SK-N-SH (cell line): Measurements from ENCODE around the gene MAP6. TPM values are rescaled to one million over a fixed set of nuclear protein-coding genes. Genes with fewer than 3 reads are reported as not detected.

ENCODE experiments used
- CTCF ChIA-PET: fragments of 300-600, 350-600 bp; formaldehyde crosslinking; extraction: SDS; loops from one replicate; lab custom pipeline; 2021; lab: Yijun Ruan, JAX
- POLR2A ChIA-PET: fragments of 350-600 bp; sonication (Branson Sonifier 250); formaldehyde crosslinking; extraction: SDS; loops from one replicate; lab custom pipeline; 2020; ENCODE audit warnings: antibody characterized with exemption, inconsistent platforms; lab: Yijun Ruan, JAX
- DNase-seq: peaks from one replicate; pipeline ENCODE4 v3.0.0; 2012
- H2AFZ ChIP-seq: fragments of 200-600 bp; sonication (generic); 2 replicates; pipeline ENCODE4 v1.8.1; 2016; ENCODE audit warnings: antibody characterized with exemption, mild to moderate bottlenecking, low read depth
- H3F3A ChIP-seq: fragments of 200-600 bp; sonication (generic); replicated peaks from 2 replicates; pipeline ENCODE3; 2016; ENCODE audit warnings: antibody characterized with exemption, mild to moderate bottlenecking; ENCODE audit not compliant: insufficient read depth
- H3K27ac ChIP-seq, 2 experiments: fragments of 200-500 bp in 1 of 2; fragments of 200-600 bp in 1 of 2; sonication (Bioruptor generic) in 1 of 2; sonication (generic), shearing (Covaris generic) in 1 of 2; 2 replicates each; pipeline versions ENCODE4 v1.5.1 to v1.6.1; 2014 to 2016; ENCODE audit warnings: low read depth in 2 of 2, inconsistent platforms in 1 of 2, low read length in 1 of 2, mild to moderate bottlenecking in 1 of 2, mixed read lengths in 1 of 2
- H3K27me3 ChIP-seq: fragments of 200-600 bp; sonication (generic), shearing (Covaris generic); 2 replicates; pipeline ENCODE4 v1.6.1; 2016; ENCODE audit warnings: mixed run types; ENCODE audit not compliant: insufficient read depth
- H3K36me3 ChIP-seq, 2 experiments: fragments of 200-500 bp in 1 of 2; fragments of 200-600 bp in 1 of 2; sonication (Bioruptor generic) in 1 of 2; sonication (generic) in 1 of 2; replicated peaks in 1 of 2; 2 replicates each; pipeline versions ENCODE3 to v1.5.1; 2014 to 2016; ENCODE audit warnings: low read length in 1 of 2, mild to moderate bottlenecking in 1 of 2; ENCODE audit not compliant: insufficient read depth in 2 of 2, control insufficient read depth in 1 of 2
- H3K4me1 ChIP-seq, 2 experiments: fragments of 200-500 bp in 1 of 2; fragments of 200-600 bp in 1 of 2; sonication (Bioruptor generic) in 1 of 2; sonication (generic), shearing (Covaris generic) in 1 of 2; 2 replicates each; pipeline versions ENCODE4 v1.5.1 to v1.6.1; 2014 to 2016; ENCODE audit warnings: low read depth in 1 of 2, low read length in 1 of 2, mixed run types in 1 of 2; ENCODE audit not compliant: insufficient read depth in 2 of 2, control insufficient read depth in 1 of 2
- H3K4me2 ChIP-seq: fragments of 200-600 bp; sonication (generic), shearing (Covaris generic); 2 replicates; pipeline ENCODE4 v1.6.1; 2017; ENCODE audit warnings: mixed run types
- H3K4me3 ChIP-seq, 2 experiments: fragments of 200-500 bp in 1 of 2; fragments of 200-600 bp in 1 of 2; sonication (Bioruptor generic) in 1 of 2; sonication (generic), shearing (Covaris generic) in 1 of 2; 2 replicates each; pipeline versions ENCODE4 v1.5.1 to v1.8.1; 2014 to 2016; ENCODE audit warnings: low read depth in 2 of 2, inconsistent platforms in 1 of 2, low read length in 1 of 2, mild to moderate bottlenecking in 1 of 2, mixed read lengths in 1 of 2, moderate library complexity in 1 of 2
- H3K79me2 ChIP-seq: fragments of 200-600 bp; sonication (generic); 2 replicates; pipeline ENCODE4 v1.8.1; 2017; ENCODE audit warnings: mild to moderate bottlenecking; ENCODE audit not compliant: insufficient read depth
- H3K9ac ChIP-seq: fragments of 200-600 bp; sonication (generic); 2 replicates; pipeline ENCODE4 v1.6.1; 2017; ENCODE audit warnings: mixed run types
- H3K9me2 ChIP-seq: fragments of 200-600 bp; sonication (generic); 2 replicates; pipeline ENCODE4 v1.6.1; 2017; ENCODE audit warnings: mixed run types
- H3K9me3 ChIP-seq: fragments of 200-600 bp; sonication (generic); 2 replicates; pipeline ENCODE4 v1.6.1; 2017; ENCODE audit warnings: mixed run types, mild to moderate bottlenecking, moderate library complexity
- H4K20me1 ChIP-seq: fragments of 200-600 bp; sonication (generic); 2 replicates; pipeline ENCODE4 v1.6.1; 2017; ENCODE audit warnings: mild to moderate bottlenecking, mixed run types; ENCODE audit not compliant: insufficient read depth
- CHD2 ChIP-seq: fragments of 150-350 bp; IDR thresholded peaks from 2 replicates; pipeline ENCODE4 v1.6.1; 2018; ENCODE audit warnings: low read length; ENCODE audit not compliant: partially characterized antibody
- CTCF ChIP-seq: fragments of 200-600 bp; sonication (generic); IDR thresholded peaks from 2 replicates; pipeline ENCODE4 v1.6.1; 2017; ENCODE audit warnings: antibody characterized with exemption, mild to moderate bottlenecking, moderate library complexity
- FOXJ3 ChIP-seq: sonication (generic); formaldehyde crosslinking; IDR thresholded peaks from 2 replicates; pipeline ENCODE4 v1.5.1; 2020; ENCODE audit warnings: mild to moderate bottlenecking, missing genetic modification reagents
- FOXM1 ChIP-seq: IDR thresholded peaks from 2 replicates; pipeline ENCODE4 v1.4.0; 2012; ENCODE audit warnings: low read depth, mild to moderate bottlenecking
- GABPA ChIP-seq: IDR thresholded peaks from 2 replicates; pipeline ENCODE4 v1.4.0; 2012; ENCODE audit warnings: low read depth, mild to moderate bottlenecking
- GATA2 ChIP-seq: sonication (generic); formaldehyde crosslinking; IDR thresholded peaks from 2 replicates; pipeline ENCODE4 v1.5.0; 2020; ENCODE audit warnings: mild to moderate bottlenecking, missing genetic modification reagents
- IRF3 ChIP-seq: fragments of 150-350 bp; IDR thresholded peaks from 2 replicates; pipeline ENCODE4 v1.6.1; 2016; ENCODE audit warnings: mild to moderate bottlenecking, low read depth, low read length
- POLR2AphosphoS5 ChIP-seq: IDR thresholded peaks from 2 replicates; pipeline ENCODE4 v1.6.1; 2012; ENCODE audit warnings: low read depth, low read length
- RAD21 ChIP-seq: IDR thresholded peaks from 2 replicates; pipeline ENCODE4 v1.6.1; 2012; ENCODE audit warnings: mild to moderate bottlenecking, low read length
- RCOR1 ChIP-seq: fragments of 150-350 bp; IDR thresholded peaks from 2 replicates; pipeline ENCODE4 v1.6.1; 2017; ENCODE audit warnings: antibody characterized with exemption, low read length
- REST ChIP-seq: IDR thresholded peaks from 2 replicates; pipeline ENCODE4 v1.6.1; 2012; ENCODE audit warnings: mild to moderate bottlenecking, low read depth, low read length, moderate library complexity
- RFX5 ChIP-seq: IDR thresholded peaks from 2 replicates; pipeline ENCODE4 v1.6.1; 2012; ENCODE audit warnings: mild to moderate bottlenecking, improper control_type of control experiment, low read length
- RXRA ChIP-seq: IDR thresholded peaks from 2 replicates; pipeline ENCODE4 v1.4.0; 2012; ENCODE audit warnings: low read depth, mild to moderate bottlenecking, borderline replicate concordance
- SMC3 ChIP-seq: IDR thresholded peaks from 2 replicates; pipeline ENCODE4 v1.6.1; 2012; ENCODE audit warnings: low read depth, low read length, improper control_type of control experiment
- TAF1 ChIP-seq: IDR thresholded peaks from 2 replicates; pipeline ENCODE4 v1.6.1; 2012; ENCODE audit warnings: low read depth, mild to moderate bottlenecking, low read length, moderate library complexity, borderline replicate concordance
- YY1 ChIP-seq: IDR thresholded peaks from 2 replicates; pipeline ENCODE4 v1.4.0; 2012; ENCODE audit warnings: low read depth, mild to moderate bottlenecking
- ZBTB33 ChIP-seq: IDR thresholded peaks from 2 replicates; pipeline ENCODE4 v1.4.0; 2012; ENCODE audit warnings: low read depth, borderline replicate concordance
- WGBS: methylation state at CpG from one replicate; pipeline ENCODE4 v1.1.6; 2017; ENCODE audit warnings: low lambda C conversion rate; 5-methylcytosine and 5-hydroxymethylcytosine counted together
- polyA plus RNA-seq, 3 experiments: library from polyadenylated mRNA; depleted of rRNA; stranded (reverse); fragments of >200 nt; gene quantifications; 2 replicates each; pipeline ENCODE4 v1.2.3, GENCODE V29; 2012
- TF ChIP-seq, protein P1 (sequence below): IDR thresholded peaks from 2 replicates; pipeline ENCODE4 v1.4.0; 2012; ENCODE audit warnings: low read depth, borderline replicate concordance

Gene MAP6
- polyA plus RNA-seq, 1 of the 3 experiments (the other 2 are of a cell fraction): 11.1 TPM

- TF ChIP-seq CHD2: peak; percentile 87
- TF ChIP-seq GABPA: no peak
- TF ChIP-seq POLR2AphosphoS5: no peak
- TF ChIP-seq GATA2 (CRISPR knock-in tag): peak; percentile 66
- no peak for TF ChIP-seq FOXM1
- TF ChIP-seq SMC3: peak; percentile 8; the same call in 1 of the 2 replicates
- no peak for TF ChIP-seq RFX5
- TF ChIP-seq, protein P1, sequence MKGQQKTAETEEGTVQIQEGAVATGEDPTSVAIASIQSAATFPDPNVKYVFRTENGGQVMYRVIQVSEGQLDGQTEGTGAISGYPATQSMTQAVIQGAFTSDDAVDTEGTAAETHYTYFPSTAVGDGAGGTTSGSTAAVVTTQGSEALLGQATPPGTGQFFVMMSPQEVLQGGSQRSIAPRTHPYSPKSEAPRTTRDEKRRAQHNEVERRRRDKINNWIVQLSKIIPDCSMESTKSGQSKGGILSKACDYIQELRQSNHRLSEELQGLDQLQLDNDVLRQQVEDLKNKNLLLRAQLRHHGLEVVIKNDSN: no peak
- TF ChIP-seq RAD21: peak; percentile 30
- no peak for TF ChIP-seq ZBTB33
- peak; percentile 56; the same call in 1 of the 2 replicates for TF ChIP-seq FOXJ3 (CRISPR knock-in tag)
- no peak for TF ChIP-seq REST
Measured at GRCh38 chr11:75639762-75640181, 29.1 kb downstream of the MAP6 start (continued).

GRCh38 chr11:75637998-75638397, 30.8 kb downstream of the MAP6 start:
- 100% methylated on average over 1 of the region's 1 CpG for WGBS
- ChIA-PET POLR2A (interaction anchor here (1.2 to 1.7 kb wide), 3 partner anchors 29 to 54 kb away, joined by 4 read pairs; partner anchors contain the start of gene MAP6), CTCF (interaction anchor here (4.4 kb wide), 1 partner anchor 11 kb away, joined by 23 read pairs; no protein-coding TSS in a partner anchor)
- Histone ChIP-seq H3K9ac (no peak overlapping the region), H3F3A (peaks cover 2% of the 10 kb centered on the region), H3K9me3 (no peaks in the 10 kb centered on the region), H3K27me3 (no peaks in the 10 kb centered on the region), H3K9me2 (no peaks in the 10 kb centered on the region), H3K4me2 (no peak overlapping the region), H3K79me2 (no peaks in the 10 kb centered on the region), H4K20me1 (no peaks in the 10 kb centered on the region), H3K4me3 (no peak overlapping the region), H2AFZ (no peak overlapping the region), H3K4me1 (peaks cover 25 to 66% of the 10 kb centered on the region in 2 experiments), H3K36me3 (no peaks in the 10 kb centered on the region), H3K27ac (peak overlapping the region in 1 of 2 experiments; percentile 98; a peak in 2 of 4 replicates)
- no peak for DNase-seq
- TF ChIP-seq REST (no peak), RAD21 (no peak), CTCF (no peak), IRF3 (no peak), POLR2AphosphoS5 (no peak), TAF1 (no peak), RCOR1 (peak; percentile 7; the same call in 1 of the 2 replicates), RXRA (no peak), RFX5 (no peak), YY1 (no peak)
